Pancreas (tissue), 10 donors: ENCODE results near the gene PTGDS. TPM values are rescaled to one million over a fixed set of nuclear protein-coding genes. Genes with fewer than 3 reads are reported as not detected.

Experiments used
- ATAC-seq, 4 donors: fragments of 200-7000 bp; cut with Tn5 transposase; one replicate each; pipeline versions ENCODE4 v1.8.0 to v1.9.1; 2020; ENCODE audit warnings: mild to moderate bottlenecking in 4 of 4, moderate library complexity in 4 of 4
- DNase-seq, 6 donors: peaks; one replicate each; pipeline ENCODE4 v3.0.0-alpha.2; 2020
- FAIRE-seq: peaks from 2 replicates; lab custom pipeline; 2012; peaks lifted over from hg19 to GRCh38; lab: Jason Lieb, UNC
- H3K27ac ChIP-seq, 4 donors: fragments of 200-600 bp; sonication (generic); 1 replicate in 3 of 4; 2 replicates in 1 of 4; pipeline versions ENCODE4 v1.5.0 to v1.8.0; 2020
- H3K27me3 ChIP-seq, 4 donors: fragments of 200-600 bp; one replicate each; pipeline ENCODE4 v1.8.0; 2021
- H3K36me3 ChIP-seq, 3 donors: fragments of 200-600 bp; sonication (generic) in 1 of 3; one replicate each; pipeline versions ENCODE4 v1.5.0 to v1.8.0; 2020 to 2021
- H3K4me1 ChIP-seq, 3 donors: fragments of 200-600 bp; one replicate each; pipeline ENCODE4 v1.8.0; 2021
- H3K4me3 ChIP-seq, 4 donors: fragments of 200-600 bp; sonication (generic) in 2 of 4; one replicate each; pipeline versions ENCODE4 v1.5.0 to v1.8.0; 2020 to 2021
- H3K9me3 ChIP-seq, 4 donors: fragments of 200-600 bp; one replicate each; pipeline ENCODE4 v1.8.0; 2021
- WGBS, 2 donors: extraction: QIAGEN DNeasy Blood & Tissue Kit; methylation state at CpG; one replicate each; pipeline ENCODE4 v1.1.7; 2013; 5-methylcytosine and 5-hydroxymethylcytosine counted together
- intact Hi-C, 3 donors: fragments of 100-400 bp; cut with DNase I; formaldehyde crosslinking; loops; one replicate each; pipeline versions ENCODE4 v1.11.1 to v1.14.2; 2022
- polyA plus RNA-seq, 2 donors: library from polyadenylated mRNA; stranded (reverse); fragments of 200-250 nt; gene quantifications; one replicate each; pipeline ENCODE4 v1.2.3, GENCODE V29; 2013
- total RNA-seq, 6 donors: library from RNA; stranded (reverse); fragmentation: NEBNext Ultra II Directional in 4 of 6; extraction: Animal tissue kit (Norgen Biotek cat#: 25700) in 4 of 6; gene quantifications; one replicate each; pipeline versions ENCODE4 v1.2.1 to v1.2.4, GENCODE V29; 2021 to 2023
- TF ChIP-seq, protein P1 (sequence below), 4 donors: fragments of 200-600 bp; sonication (generic) in 3 of 4; IDR thresholded peaks; one replicate each; pipeline versions ENCODE4 v1.5.0 to v1.8.0; 2021; ENCODE audit warnings: antibody characterized with exemption in 4 of 4
- donor health status: healthy with polysubstance abuse.
- donor health status: DM: no; HTN: no; CAD: no; lungs with moderate emphysema.
- donor health status: DM: no; HTN: no; CAD: no.
- donor health status: control.
- donor health status: control.
- donor health status: Bipolar disorder and iron deficiency.
- donor health status: DM: yes; HTN: yes; CAD: no.
- donor health status: DM: no; HTN: no; CAD: no.
- donor health status: DM: no; HTN: no; CAD: no.
- donor health status: DM: yes; HTN: yes; CAD: no.

Gene PTGDS
- total and polyA plus RNA-seq, 8 donors: 5.7 to 49.1 (median 36.9) TPM

DNA sequence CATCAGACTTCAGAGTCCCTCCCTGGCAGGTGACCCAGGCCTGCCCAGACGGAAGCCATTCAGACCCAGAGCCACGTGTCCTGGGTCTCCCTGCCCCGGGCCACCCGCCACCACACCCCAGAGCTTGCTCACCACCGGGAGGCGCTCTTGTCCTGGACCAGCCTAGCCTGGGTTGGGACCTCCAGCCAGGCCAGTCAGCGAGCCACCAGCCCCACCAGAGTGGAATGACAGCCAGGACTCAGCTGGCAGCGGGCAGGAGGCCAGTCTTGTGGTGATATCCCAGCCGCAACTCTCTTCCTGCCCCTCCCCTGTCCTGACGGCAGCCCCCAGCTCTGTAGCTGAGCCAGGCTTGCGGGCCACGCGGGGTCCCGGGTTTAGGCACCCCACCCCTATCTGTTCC lies 1.7 kb upstream of the PTGDS start:
- ATAC-seq: no peak
- H3K27me3 ChIP-seq: no peaks in the 10 kb centered on the region
- no peak overlapping the region for H3K4me3 ChIP-seq
- H3K27ac ChIP-seq: no peak overlapping the region
- FAIRE-seq: no peak
- intact Hi-C loops: no loop called here
- H3K4me1 ChIP-seq: no peaks in the 10 kb centered on the region
- H3K9me3 ChIP-seq: no peaks in the 10 kb centered on the region
- 68 to 71% methylated on average over 14 of the region's 14 CpGs for WGBS, 2 donors
- no peaks in the 10 kb centered on the region for H3K36me3 ChIP-seq
- no peak for DNase-seq
- TF ChIP-seq, protein P1, sequence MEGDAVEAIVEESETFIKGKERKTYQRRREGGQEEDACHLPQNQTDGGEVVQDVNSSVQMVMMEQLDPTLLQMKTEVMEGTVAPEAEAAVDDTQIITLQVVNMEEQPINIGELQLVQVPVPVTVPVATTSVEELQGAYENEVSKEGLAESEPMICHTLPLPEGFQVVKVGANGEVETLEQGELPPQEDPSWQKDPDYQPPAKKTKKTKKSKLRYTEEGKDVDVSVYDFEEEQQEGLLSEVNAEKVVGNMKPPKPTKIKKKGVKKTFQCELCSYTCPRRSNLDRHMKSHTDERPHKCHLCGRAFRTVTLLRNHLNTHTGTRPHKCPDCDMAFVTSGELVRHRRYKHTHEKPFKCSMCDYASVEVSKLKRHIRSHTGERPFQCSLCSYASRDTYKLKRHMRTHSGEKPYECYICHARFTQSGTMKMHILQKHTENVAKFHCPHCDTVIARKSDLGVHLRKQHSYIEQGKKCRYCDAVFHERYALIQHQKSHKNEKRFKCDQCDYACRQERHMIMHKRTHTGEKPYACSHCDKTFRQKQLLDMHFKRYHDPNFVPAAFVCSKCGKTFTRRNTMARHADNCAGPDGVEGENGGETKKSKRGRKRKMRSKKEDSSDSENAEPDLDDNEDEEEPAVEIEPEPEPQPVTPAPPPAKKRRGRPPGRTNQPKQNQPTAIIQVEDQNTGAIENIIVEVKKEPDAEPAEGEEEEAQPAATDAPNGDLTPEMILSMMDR (IDR thresholded peaks at IDR 0.05): no peak

DNA sequence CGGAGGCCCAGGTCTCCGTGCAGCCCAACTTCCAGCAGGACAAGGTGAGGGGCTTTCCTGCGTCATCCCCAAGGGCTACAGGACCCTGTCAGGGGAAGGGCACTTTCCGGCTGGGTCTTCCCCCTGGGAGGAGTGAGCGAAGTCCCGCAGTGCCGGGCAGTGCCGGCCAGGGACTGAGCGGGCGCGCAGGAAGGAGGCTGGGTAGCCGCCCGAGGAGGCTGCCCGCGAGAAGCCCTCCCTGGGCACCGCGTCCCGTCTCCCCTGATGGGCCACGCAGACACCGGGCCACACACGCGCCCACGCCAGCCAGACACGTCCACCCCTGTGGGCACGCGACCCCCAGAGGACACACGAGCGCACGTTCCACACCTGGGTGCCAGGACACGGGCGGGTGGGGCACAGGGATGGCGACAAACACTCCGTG lies 357 bp downstream of the PTGDS start:
- WGBS, 2 donors: 31 to 32% methylated on average over 33 of the region's 33 CpGs
- intact Hi-C loops: no loop called here
- ATAC-seq (peak in 2 of 4 donors; percentile 6 to 16), FAIRE-seq (no peak), DNase-seq (no peak)
- H3K9me3 ChIP-seq: no peaks in the 10 kb centered on the region
- TF ChIP-seq, protein P1 (IDR thresholded peaks at IDR 0.05): no peak
- H3K27me3 ChIP-seq: no peaks in the 10 kb centered on the region
- peak overlapping the region in 3 of 4 donors; percentile 8 to 41 (median 38) for H3K4me3 ChIP-seq
- H3K27ac ChIP-seq: no peak overlapping the region
- H3K36me3 ChIP-seq: no peaks in the 10 kb centered on the region
- no peaks in the 10 kb centered on the region for H3K4me1 ChIP-seq

DNA sequence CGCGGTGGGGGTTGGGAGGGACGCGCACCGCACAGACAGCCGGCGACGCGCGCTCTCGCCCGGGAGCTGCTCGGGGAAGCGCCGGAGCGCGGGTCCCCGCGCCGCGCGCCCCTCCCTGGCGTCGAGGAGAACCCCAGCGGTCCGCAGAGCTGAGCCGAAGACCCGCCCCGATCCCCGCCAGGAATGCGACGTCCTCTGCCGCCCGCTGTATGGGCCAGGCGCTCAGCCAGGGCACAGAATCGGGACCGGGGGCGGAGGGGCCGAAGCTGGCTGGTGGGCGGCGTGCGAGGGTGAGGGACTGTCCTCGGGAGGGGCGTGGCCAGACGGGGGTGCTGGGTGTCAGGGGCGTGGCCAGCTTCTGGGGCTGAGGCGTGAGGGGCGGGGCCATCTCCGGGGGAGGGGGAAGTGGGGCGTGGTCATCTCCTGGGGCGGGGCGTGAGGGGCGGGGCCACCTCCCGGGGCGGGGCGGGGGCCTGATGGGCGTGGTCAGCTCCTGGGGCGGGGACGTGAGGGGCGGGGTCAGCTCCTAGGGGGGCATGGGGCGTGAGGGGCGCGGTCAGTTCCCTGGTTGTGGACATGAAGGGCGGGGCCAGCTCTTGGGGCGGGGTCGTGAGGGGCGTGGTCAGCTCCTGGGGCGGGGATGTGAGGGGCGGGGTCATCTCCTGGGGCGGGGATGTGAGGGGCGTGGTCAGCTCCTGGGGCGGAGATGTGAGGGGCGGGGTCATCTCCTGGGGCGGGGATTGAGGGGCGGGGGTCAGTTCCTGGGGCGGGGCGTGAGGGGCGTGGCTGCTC lies 965 bp downstream of the PTGDS start:
- ATAC-seq (peak; percentile 31 to 73 (median 55)), FAIRE-seq (no peak), DNase-seq (peak in 4 of 6 donors; percentile 34 to 75 (median 56))
- Histone ChIP-seq H3K27me3 (no peaks in the 10 kb centered on the region), H3K9me3 (no peaks in the 10 kb centered on the region), H3K36me3 (no peaks in the 10 kb centered on the region), H3K27ac (no peak overlapping the region), H3K4me3 (peak overlapping the region in 3 of 4 donors; percentile 8 to 41 (median 38)), H3K4me1 (no peaks in the 10 kb centered on the region)
- TF ChIP-seq, protein P1 (IDR thresholded peaks at IDR 0.05): no peak
- WGBS, 2 donors: 3% methylated on average over 63 to 78 of the region's 78 CpGs
- intact Hi-C loops: no loop called here

DNA sequence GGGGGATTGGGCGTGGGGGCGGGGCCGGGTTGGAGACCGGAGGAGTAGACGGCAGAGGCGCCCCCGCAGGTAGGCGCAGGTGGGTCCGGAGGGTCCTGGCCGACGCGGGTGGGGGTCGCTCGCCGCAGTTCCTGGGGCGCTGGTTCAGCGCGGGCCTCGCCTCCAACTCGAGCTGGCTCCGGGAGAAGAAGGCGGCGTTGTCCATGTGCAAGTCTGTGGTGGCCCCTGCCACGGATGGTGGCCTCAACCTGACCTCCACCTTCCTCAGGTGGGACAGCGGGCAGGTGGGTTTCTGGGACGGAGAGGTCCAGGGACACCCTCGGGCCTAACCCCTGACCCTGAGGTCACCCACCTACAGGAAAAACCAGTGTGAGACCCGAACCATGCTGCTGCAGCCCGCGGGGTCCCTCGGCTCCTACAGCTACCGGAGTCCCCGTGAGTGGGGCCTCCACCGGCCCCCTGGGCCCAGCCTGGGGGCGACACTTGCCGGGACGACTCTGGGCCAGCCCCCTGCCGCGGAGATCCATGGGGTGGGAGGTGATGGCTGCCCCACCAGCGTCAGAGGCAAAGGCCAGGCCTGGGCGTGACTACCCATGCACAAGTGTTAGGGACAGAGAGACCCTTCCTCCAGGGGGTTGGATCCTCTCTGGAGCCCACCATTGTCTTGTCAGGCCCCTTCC lies 1.7 kb downstream of the PTGDS start:
- intact Hi-C loops: no loop called here
- no peak for ATAC-seq

More for the DNA sequence above, 1.7 kb downstream of the PTGDS start:
- H3K4me1 ChIP-seq: no peaks in the 10 kb centered on the region
- WGBS, 2 donors: 54 to 57% methylated on average over 40 to 41 of the region's 41 CpGs
- H3K4me3 ChIP-seq: no peak overlapping the region
- TF ChIP-seq, protein P1 (IDR thresholded peaks at IDR 0.05): no peak
- H3K27ac ChIP-seq: no peak overlapping the region
- H3K27me3 ChIP-seq: no peaks in the 10 kb centered on the region
- no peaks in the 10 kb centered on the region for H3K36me3 ChIP-seq
- FAIRE-seq (no peak), DNase-seq (peak in 1 of 6 donors; percentile 62)
- no peaks in the 10 kb centered on the region for H3K9me3 ChIP-seq
